Measurements from ENCODE around the gene C8G. TPM values are rescaled to one million over a fixed set of nuclear protein-coding genes. Genes with fewer than 3 reads are reported as not detected.

C8G gene
- total and polyA plus RNA-seq, 2 of the 13 experiments (the other 11 are each of a cell fraction or from before 2014, with no cell fraction given) = 4.9 to 12.8 TPM

DNA sequence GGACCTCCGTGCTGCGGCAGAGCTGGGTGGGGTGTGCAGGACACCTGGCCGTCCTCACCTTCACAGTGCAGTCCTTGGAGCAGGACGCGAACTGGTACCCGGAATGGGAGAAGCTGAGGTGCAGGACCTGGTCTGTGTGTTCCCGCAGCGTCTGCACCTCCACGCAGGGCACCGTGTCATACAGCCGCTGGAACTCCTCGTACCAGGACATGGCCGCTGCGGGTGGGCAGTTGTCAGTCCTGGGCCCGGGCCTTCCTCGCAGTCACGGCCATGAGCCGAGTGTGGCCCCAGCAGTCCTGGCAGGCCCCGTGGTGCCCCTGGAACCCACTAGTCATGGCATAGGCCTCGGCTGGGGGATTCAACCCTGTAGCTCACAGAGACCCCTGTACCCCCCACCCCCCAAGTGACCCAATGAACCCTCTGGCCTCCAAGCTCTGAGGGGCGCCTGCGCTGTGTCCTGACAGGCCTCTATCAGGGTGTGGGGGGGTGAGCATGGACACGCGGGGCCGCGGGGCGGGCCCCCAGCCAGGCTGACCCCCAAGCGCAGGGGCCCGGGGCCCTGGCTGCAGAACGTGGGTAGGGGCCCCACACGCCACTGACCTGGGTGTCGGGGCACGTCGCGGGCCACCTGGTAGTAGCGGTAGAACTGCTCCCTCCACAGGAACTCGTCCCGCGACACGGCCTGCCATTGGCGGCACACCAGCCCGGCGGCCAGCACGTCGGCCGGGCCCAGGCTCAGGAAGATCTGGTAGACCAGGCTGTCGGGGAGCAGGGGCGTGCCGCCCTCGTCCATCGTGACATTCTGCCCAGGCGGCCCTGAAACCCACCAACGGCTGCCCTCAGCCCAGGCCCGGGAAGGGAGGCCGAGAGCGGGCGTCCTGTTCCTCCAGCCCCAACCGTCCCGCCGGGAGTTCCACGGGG is 1.5 kb upstream of the C8G start (continued):
- TF ChIP-seq, protein P1, sequence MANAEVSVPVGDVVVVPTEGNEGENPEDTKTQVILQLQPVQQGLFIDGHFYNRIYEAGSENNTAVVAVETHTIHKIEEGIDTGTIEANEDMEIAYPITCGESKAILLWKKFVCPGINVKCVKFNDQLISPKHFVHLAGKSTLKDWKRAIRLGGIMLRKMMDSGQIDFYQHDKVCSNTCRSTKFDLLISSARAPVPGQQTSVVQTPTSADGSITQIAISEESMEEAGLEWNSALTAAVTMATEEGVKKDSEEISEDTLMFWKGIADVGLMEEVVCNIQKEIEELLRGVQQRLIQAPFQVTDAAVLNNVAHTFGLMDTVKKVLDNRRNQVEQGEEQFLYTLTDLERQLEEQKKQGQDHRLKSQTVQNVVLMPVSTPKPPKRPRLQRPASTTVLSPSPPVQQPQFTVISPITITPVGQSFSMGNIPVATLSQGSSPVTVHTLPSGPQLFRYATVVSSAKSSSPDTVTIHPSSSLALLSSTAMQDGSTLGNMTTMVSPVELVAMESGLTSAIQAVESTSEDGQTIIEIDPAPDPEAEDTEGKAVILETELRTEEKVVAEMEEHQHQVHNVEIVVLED (CRISPR knock-in tag; IDR thresholded peaks at IDR 0.05; ENCODE audit: borderline replicate concordance) = peak; percentile 41; the same call in 1 of the 2 replicates
- TF ChIP-seq ZFAT (CRISPR knock-in tag; conservative IDR thresholded peaks at IDR 0.05) = no peak
- TF ChIP-seq DR1 (CRISPR knock-in tag; IDR thresholded peaks at IDR 0.05) = no peak
- peak; percentile 31 for TF ChIP-seq ZFX (CRISPR knock-in tag; IDR thresholded peaks at IDR 0.05; ENCODE audit: low read depth)
- TF ChIP-seq, protein P2, sequence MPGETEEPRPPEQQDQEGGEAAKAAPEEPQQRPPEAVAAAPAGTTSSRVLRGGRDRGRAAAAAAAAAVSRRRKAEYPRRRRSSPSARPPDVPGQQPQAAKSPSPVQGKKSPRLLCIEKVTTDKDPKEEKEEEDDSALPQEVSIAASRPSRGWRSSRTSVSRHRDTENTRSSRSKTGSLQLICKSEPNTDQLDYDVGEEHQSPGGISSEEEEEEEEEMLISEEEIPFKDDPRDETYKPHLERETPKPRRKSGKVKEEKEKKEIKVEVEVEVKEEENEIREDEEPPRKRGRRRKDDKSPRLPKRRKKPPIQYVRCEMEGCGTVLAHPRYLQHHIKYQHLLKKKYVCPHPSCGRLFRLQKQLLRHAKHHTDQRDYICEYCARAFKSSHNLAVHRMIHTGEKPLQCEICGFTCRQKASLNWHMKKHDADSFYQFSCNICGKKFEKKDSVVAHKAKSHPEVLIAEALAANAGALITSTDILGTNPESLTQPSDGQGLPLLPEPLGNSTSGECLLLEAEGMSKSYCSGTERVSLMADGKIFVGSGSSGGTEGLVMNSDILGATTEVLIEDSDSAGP (CRISPR knock-in tag; IDR thresholded peaks at IDR 0.05; ENCODE audit: borderline replicate concordance) = peak; percentile 42; the same call in 1 of the 2 replicates
- TF ChIP-seq SIX4 (CRISPR knock-in tag; IDR thresholded peaks at IDR 0.05) = no peak
- no peak for TF ChIP-seq BRCA1 (CRISPR knock-in tag; IDR thresholded peaks at IDR 0.05)
- TF ChIP-seq HDAC6 (IDR thresholded peaks at IDR 0.05; ENCODE audit: low read depth, low read length) = no peak
- no peak for TF ChIP-seq ERF (CRISPR knock-in tag; IDR thresholded peaks at IDR 0.05)
- no peak for TF ChIP-seq KDM4B (CRISPR knock-in tag; IDR thresholded peaks at IDR 0.05)
- TF ChIP-seq ATRX (CRISPR knock-in tag; IDR thresholded peaks at IDR 0.05; ENCODE audit: borderline replicate concordance) = no peak
- no peak for TF ChIP-seq PHF21A (CRISPR knock-in tag; IDR thresholded peaks at IDR 0.05)
- TF ChIP-seq, protein P3, sequence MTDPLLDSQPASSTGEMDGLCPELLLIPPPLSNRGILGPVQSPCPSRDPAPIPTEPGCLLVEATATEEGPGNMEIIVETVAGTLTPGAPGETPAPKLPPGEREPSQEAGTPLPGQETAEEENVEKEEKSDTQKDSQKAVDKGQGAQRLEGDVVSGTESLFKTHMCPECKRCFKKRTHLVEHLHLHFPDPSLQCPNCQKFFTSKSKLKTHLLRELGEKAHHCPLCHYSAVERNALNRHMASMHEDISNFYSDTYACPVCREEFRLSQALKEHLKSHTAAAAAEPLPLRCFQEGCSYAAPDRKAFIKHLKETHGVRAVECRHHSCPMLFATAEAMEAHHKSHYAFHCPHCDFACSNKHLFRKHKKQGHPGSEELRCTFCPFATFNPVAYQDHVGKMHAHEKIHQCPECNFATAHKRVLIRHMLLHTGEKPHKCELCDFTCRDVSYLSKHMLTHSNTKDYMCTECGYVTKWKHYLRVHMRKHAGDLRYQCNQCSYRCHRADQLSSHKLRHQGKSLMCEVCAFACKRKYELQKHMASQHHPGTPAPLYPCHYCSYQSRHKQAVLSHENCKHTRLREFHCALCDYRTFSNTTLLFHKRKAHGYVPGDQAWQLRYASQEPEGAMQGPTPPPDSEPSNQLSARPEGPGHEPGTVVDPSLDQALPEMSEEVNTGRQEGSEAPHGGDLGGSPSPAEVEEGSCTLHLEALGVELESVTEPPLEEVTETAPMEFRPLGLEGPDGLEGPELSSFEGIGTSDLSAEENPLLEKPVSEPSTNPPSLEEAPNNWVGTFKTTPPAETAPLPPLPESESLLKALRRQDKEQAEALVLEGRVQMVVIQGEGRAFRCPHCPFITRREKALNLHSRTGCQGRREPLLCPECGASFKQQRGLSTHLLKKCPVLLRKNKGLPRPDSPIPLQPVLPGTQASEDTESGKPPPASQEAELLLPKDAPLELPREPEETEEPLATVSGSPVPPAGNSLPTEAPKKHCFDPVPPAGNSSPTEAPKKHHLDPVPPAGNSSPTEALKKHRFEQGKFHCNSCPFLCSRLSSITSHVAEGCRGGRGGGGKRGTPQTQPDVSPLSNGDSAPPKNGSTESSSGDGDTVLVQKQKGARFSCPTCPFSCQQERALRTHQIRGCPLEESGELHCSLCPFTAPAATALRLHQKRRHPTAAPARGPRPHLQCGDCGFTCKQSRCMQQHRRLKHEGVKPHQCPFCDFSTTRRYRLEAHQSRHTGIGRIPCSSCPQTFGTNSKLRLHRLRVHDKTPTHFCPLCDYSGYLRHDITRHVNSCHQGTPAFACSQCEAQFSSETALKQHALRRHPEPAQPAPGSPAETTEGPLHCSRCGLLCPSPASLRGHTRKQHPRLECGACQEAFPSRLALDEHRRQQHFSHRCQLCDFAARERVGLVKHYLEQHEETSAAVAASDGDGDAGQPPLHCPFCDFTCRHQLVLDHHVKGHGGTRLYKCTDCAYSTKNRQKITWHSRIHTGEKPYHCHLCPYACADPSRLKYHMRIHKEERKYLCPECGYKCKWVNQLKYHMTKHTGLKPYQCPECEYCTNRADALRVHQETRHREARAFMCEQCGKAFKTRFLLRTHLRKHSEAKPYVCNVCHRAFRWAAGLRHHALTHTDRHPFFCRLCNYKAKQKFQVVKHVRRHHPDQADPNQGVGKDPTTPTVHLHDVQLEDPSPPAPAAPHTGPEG (CRISPR knock-in tag; IDR thresholded peaks at IDR 0.05) = no peak
- TF ChIP-seq, protein P4, sequence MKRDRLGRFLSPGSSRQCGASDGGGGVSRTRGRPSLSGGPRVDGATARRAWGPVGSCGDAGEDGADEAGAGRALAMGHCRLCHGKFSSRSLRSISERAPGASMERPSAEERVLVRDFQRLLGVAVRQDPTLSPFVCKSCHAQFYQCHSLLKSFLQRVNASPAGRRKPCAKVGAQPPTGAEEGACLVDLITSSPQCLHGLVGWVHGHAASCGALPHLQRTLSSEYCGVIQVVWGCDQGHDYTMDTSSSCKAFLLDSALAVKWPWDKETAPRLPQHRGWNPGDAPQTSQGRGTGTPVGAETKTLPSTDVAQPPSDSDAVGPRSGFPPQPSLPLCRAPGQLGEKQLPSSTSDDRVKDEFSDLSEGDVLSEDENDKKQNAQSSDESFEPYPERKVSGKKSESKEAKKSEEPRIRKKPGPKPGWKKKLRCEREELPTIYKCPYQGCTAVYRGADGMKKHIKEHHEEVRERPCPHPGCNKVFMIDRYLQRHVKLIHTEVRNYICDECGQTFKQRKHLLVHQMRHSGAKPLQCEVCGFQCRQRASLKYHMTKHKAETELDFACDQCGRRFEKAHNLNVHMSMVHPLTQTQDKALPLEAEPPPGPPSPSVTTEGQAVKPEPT (CRISPR knock-in tag; IDR thresholded peaks at IDR 0.05; ENCODE audit: low read depth) = 0 out of 2 replicates have a peak, but pooled peaks have one; percentile 51
